GM23338 (cell line): Measurements from ENCODE around the gene WDR45B. TPM values are rescaled to one million over a fixed set of nuclear protein-coding genes. Genes with fewer than 3 reads are reported as not detected.

Source experiments
- ATAC-seq: fragments of 200-7000 bp; cut with Tn5 transposase; 3 replicates; pipeline ENCODE4 v1.9.1; 2020
- DNase-seq: peaks from one replicate; pipeline ENCODE4 v3.0.0-alpha.2; 2015; ENCODE audit warnings: low spot score
- H2AFZ ChIP-seq: fragments of 200-600 bp; sonication (generic); 2 replicates; pipeline ENCODE4 v1.8.0; 2016; ENCODE audit warnings: antibody characterized with exemption, mild to moderate bottlenecking, moderate library complexity
- H3F3A ChIP-seq: fragments of 200-600 bp; sonication (generic); replicated peaks from 2 replicates; pipeline ENCODE4 v1.8.0; 2017; ENCODE audit warnings: antibody characterized with exemption, mixed run types, low read depth
- H3K27ac ChIP-seq: fragments of 200-600 bp; sonication (generic); 2 replicates; pipeline ENCODE4 v1.6.1; 2016; ENCODE audit warnings: low read depth
- H3K27me3 ChIP-seq: fragments of 200-600 bp; sonication (generic); 2 replicates; pipeline ENCODE4 v1.8.0; 2016; ENCODE audit warnings: mild to moderate bottlenecking, mixed run types, moderate library complexity; ENCODE audit not compliant: insufficient read depth
- H3K36me3 ChIP-seq: fragments of 200-600 bp; sonication (generic); 2 replicates; pipeline ENCODE4 v1.8.0; 2016; ENCODE audit warnings: mild to moderate bottlenecking; ENCODE audit not compliant: insufficient read depth
- H3K4me1 ChIP-seq: fragments of 200-600 bp; sonication (generic); 2 replicates; pipeline ENCODE4 v1.8.0; 2016; ENCODE audit warnings: mild to moderate bottlenecking, moderate library complexity; ENCODE audit not compliant: insufficient read depth
- H3K4me2 ChIP-seq: fragments of 200-600 bp; sonication (generic); 2 replicates; pipeline ENCODE4 v1.7.1; 2017; ENCODE audit warnings: mixed run types
- H3K4me3 ChIP-seq: fragments of 200-600 bp; sonication (generic); 2 replicates; pipeline ENCODE4 v1.6.1; 2016; ENCODE audit warnings: mixed run types
- H3K79me2 ChIP-seq: fragments of 200-600 bp; sonication (generic); replicated peaks from 2 replicates; pipeline ENCODE4 v1.8.0; 2017; ENCODE audit warnings: mild to moderate bottlenecking; ENCODE audit not compliant: insufficient read depth
- H3K9me2 ChIP-seq: fragments of 200-600 bp; sonication (generic); 2 replicates; pipeline ENCODE4 v1.8.0; 2017; ENCODE audit not compliant: insufficient read depth
- H4K20me1 ChIP-seq: fragments of 200-600 bp; sonication (generic); replicated peaks from 2 replicates; pipeline ENCODE4 v1.8.0; 2017; ENCODE audit warnings: mild to moderate bottlenecking; ENCODE audit not compliant: insufficient read depth
- H3K27ac Mint-ChIP-seq: 2 replicates; pipeline ENCODE4 v1.8.0; 2020; ENCODE audit warnings: inconsistent platforms, mild to moderate bottlenecking, moderate library complexity, mixed read lengths
- H3K27me3 Mint-ChIP-seq: 3 replicates; pipeline ENCODE4 v1.8.0; 2022; ENCODE audit warnings: low read depth, mild to moderate bottlenecking, moderate library complexity, mixed read lengths, inconsistent platforms; ENCODE audit not compliant: insufficient read depth, poor library complexity
- H3K36me3 Mint-ChIP-seq: 3 replicates; pipeline ENCODE4 v1.8.0; 2021; ENCODE audit warnings: low read depth, mild to moderate bottlenecking, inconsistent platforms, moderate library complexity, mixed read lengths
- H3K4me1 Mint-ChIP-seq: 3 replicates; pipeline ENCODE4 v1.8.0; 2020; ENCODE audit warnings: mild to moderate bottlenecking, inconsistent platforms, mixed read lengths
- H3K4me3 Mint-ChIP-seq: 3 replicates; pipeline ENCODE4 v1.8.0; 2021; ENCODE audit warnings: moderate library complexity, mild to moderate bottlenecking, inconsistent platforms, mixed read lengths
- H3K9me3 Mint-ChIP-seq: 3 replicates; pipeline ENCODE4 v1.8.0; 2020; ENCODE audit warnings: moderate library complexity, mild to moderate bottlenecking, inconsistent platforms, mixed read lengths
- CREB1 ChIP-seq: fragments of 250-450 bp; sonication (Bioruptor Pico); IDR thresholded peaks from 2 replicates; pipeline ENCODE4 v1.5.0; 2020; ENCODE audit warnings: low read depth, mild to moderate bottlenecking, moderate library complexity
- ETS1 ChIP-seq: IDR thresholded peaks from 2 replicates; pipeline ENCODE4 v1.6.1; 2016; ENCODE audit warnings: antibody characterized with exemption
- EZH2phosphoT487 ChIP-seq: fragments of 200-600 bp; sonication (generic); IDR thresholded peaks from one replicate; pipeline ENCODE4 v1.8.1; 2018; ENCODE audit warnings: antibody characterized with exemption; ENCODE audit not compliant: unreplicated experiment
- JUNB ChIP-seq: IDR thresholded peaks from one replicate; pipeline ENCODE4 v1.6.1; 2016; ENCODE audit warnings: antibody characterized with exemption; ENCODE audit not compliant: unreplicated experiment
- NANOG ChIP-seq: IDR thresholded peaks from 2 replicates; pipeline ENCODE4 v1.6.1; 2016; ENCODE audit warnings: antibody characterized with exemption, borderline replicate concordance
- POLR2AphosphoS5 ChIP-seq: IDR thresholded peaks from 2 replicates; pipeline ENCODE4 v1.6.1; 2016; ENCODE audit warnings: antibody characterized with exemption, low read depth
- REST ChIP-seq: IDR thresholded peaks from one replicate; pipeline ENCODE4 v1.6.1; 2018; ENCODE audit warnings: antibody characterized with exemption; ENCODE audit not compliant: unreplicated experiment
- ZNF331 ChIP-seq: fragments of 250-450 bp; sonication (Bioruptor Pico); IDR thresholded peaks from 2 replicates; pipeline ENCODE4 v1.5.0; 2020; ENCODE audit warnings: low read depth, mild to moderate bottlenecking, moderate library complexity
- polyA plus RNA-seq: library from polyadenylated mRNA; unstranded; fragments of >200 nt; fragmentation: Nextera tagmentation; extraction: Ambion mirVana; gene quantifications from 2 replicates; pipeline ENCODE4 v1.2.1, GENCODE V29; 2016
- total RNA-seq: library from RNA; depleted of rRNA; stranded (reverse); fragments of >200 nt; shearing (Covaris generic); gene quantifications from 2 replicates; pipeline ENCODE4 v1.2.3, GENCODE V29; 2014
- TF ChIP-seq, protein P1 (sequence below), 2 experiments: fragments of 200-600 bp in 1 of 2; sonication (generic) in 1 of 2; conservative IDR thresholded peaks; 2 replicates each; pipeline versions ENCODE4 v1.5.1 to v1.6.1; 2016 to 2017; ENCODE audit warnings: antibody characterized with exemption in 2 of 2, low read depth in 2 of 2, mild to moderate bottlenecking in 2 of 2, moderate library complexity in 1 of 2
- TF ChIP-seq, protein P2 (sequence below): fragments of 250-450 bp; sonication (Bioruptor Pico); IDR thresholded peaks from 2 replicates; pipeline ENCODE4 v1.5.0; 2020; ENCODE audit warnings: mild to moderate bottlenecking, moderate library complexity

Gene WDR45B
- total and polyA plus RNA-seq, 2 experiments from 2014 or later, result 69.4 to 96.4 TPM

GRCh38 chr17:82658331-82658730 lies 10.1 kb upstream of the WDR45B start (continued):
- TF ChIP-seq ETS1, result no peak
- no peak for TF ChIP-seq NANOG
- TF ChIP-seq, protein P1, sequence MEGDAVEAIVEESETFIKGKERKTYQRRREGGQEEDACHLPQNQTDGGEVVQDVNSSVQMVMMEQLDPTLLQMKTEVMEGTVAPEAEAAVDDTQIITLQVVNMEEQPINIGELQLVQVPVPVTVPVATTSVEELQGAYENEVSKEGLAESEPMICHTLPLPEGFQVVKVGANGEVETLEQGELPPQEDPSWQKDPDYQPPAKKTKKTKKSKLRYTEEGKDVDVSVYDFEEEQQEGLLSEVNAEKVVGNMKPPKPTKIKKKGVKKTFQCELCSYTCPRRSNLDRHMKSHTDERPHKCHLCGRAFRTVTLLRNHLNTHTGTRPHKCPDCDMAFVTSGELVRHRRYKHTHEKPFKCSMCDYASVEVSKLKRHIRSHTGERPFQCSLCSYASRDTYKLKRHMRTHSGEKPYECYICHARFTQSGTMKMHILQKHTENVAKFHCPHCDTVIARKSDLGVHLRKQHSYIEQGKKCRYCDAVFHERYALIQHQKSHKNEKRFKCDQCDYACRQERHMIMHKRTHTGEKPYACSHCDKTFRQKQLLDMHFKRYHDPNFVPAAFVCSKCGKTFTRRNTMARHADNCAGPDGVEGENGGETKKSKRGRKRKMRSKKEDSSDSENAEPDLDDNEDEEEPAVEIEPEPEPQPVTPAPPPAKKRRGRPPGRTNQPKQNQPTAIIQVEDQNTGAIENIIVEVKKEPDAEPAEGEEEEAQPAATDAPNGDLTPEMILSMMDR (conservative IDR thresholded peaks at IDR 0.05; ENCODE audit: low read depth in 2 of 2), result no peak
- TF ChIP-seq POLR2AphosphoS5, result no peak
- no peak for TF ChIP-seq JUNB
- no peak for TF ChIP-seq ZNF331
- TF ChIP-seq REST, result no peak

DNA sequence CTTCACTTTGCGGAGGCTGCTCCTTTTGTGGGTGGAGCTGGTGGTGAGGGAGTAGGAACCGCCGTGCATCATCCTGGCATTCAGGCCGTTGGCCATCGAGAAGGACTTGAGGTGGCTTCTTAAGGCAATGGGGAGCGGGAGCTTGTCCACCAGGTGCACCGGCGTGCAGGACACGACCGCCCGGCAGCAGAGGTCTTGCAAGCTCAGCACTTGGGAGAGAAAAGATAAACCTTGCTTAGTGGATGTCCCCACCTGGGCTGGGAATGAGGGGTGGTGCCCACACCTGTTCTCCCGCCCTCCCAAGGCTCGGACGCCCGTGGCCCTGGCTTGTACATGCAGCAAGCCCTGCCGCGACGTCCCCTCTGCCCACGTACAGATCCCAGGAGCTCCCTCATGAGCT lies 9.7 kb upstream of the WDR45B start:
- H3K4me1 ChIP-seq, result no peaks in the 10 kb centered on the region
- no peak overlapping the region for H3K4me2 ChIP-seq
- H3K79me2 ChIP-seq, result no peaks in the 10 kb centered on the region
- Mint-ChIP-seq H3K36me3 (no peaks in the 10 kb centered on the region; the same call in 2 of the 3 replicates), H3K4me1 (no peaks in the 10 kb centered on the region), H3K4me3 (no peak overlapping the region), H3K27ac (no peak overlapping the region), H3K27me3 (peaks cover 7% of the 10 kb centered on the region), H3K9me3 (peaks cover 5% of the 10 kb centered on the region; the same call in 1 of the 3 replicates)
- H2AFZ ChIP-seq, result no peak overlapping the region
- no peaks in the 10 kb centered on the region for H3K9me2 ChIP-seq
- no peak overlapping the region for H3K4me3 ChIP-seq
- no peaks in the 10 kb centered on the region for H3K36me3 ChIP-seq
- DNase-seq, result no peak
- ATAC-seq, result no peak
- H3F3A ChIP-seq, result no peaks in the 10 kb centered on the region
- TF ChIP-seq, protein P2, sequence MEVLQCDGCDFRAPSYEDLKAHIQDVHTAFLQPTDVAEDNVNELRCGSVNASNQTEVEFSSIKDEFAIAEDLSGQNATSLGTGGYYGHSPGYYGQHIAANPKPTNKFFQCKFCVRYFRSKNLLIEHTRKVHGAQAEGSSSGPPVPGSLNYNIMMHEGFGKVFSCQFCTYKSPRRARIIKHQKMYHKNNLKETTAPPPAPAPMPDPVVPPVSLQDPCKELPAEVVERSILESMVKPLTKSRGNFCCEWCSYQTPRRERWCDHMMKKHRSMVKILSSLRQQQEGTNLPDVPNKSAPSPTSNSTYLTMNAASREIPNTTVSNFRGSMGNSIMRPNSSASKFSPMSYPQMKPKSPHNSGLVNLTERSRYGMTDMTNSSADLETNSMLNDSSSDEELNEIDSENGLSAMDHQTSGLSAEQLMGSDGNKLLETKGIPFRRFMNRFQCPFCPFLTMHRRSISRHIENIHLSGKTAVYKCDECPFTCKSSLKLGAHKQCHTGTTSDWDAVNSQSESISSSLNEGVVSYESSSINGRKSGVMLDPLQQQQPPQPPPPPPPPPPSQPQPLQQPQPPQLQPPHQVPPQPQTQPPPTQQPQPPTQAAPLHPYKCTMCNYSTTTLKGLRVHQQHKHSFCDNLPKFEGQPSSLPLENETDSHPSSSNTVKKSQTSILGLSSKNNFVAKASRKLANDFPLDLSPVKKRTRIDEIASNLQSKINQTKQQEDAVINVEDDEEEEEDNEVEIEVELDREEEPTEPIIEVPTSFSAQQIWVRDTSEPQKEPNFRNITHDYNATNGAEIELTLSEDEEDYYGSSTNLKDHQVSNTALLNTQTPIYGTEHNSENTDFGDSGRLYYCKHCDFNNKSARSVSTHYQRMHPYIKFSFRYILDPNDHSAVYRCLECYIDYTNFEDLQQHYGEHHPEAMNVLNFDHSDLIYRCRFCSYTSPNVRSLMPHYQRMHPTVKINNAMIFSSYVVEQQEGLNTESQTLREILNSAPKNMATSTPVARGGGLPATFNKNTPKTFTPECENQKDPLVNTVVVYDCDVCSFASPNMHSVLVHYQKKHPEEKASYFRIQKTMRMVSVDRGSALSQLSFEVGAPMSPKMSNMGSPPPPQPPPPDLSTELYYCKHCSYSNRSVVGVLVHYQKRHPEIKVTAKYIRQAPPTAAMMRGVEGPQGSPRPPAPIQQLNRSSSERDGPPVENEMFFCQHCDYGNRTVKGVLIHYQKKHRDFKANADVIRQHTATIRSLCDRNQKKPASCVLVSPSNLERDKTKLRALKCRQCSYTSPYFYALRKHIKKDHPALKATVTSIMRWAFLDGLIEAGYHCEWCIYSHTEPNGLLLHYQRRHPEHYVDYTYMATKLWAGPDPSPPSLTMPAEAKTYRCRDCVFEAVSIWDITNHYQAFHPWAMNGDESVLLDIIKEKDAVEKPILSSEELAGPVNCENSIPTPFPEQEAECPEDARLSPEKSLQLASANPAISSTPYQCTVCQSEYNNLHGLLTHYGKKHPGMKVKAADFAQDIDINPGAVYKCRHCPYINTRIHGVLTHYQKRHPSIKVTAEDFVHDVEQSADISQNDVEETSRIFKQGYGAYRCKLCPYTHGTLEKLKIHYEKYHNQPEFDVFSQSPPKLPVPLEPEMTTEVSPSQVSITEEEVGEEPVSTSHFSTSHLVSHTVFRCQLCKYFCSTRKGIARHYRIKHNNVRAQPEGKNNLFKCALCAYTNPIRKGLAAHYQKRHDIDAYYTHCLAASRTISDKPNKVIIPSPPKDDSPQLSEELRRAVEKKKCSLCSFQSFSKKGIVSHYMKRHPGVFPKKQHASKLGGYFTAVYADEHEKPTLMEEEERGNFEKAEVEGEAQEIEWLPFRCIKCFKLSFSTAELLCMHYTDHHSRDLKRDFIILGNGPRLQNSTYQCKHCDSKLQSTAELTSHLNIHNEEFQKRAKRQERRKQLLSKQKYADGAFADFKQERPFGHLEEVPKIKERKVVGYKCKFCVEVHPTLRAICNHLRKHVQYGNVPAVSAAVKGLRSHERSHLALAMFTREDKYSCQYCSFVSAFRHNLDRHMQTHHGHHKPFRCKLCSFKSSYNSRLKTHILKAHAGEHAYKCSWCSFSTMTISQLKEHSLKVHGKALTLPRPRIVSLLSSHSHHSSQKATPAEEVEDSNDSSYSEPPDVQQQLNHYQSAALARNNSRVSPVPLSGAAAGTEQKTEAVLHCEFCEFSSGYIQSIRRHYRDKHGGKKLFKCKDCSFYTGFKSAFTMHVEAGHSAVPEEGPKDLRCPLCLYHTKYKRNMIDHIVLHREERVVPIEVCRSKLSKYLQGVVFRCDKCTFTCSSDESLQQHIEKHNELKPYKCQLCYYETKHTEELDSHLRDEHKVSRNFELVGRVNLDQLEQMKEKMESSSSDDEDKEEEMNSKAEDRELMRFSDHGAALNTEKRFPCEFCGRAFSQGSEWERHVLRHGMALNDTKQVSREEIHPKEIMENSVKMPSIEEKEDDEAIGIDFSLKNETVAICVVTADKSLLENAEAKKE (CRISPR knock-in tag), result no peak
- TF ChIP-seq CREB1 (CRISPR knock-in tag) (no peak), EZH2phosphoT487 (no peak), ETS1 (no peak)
- H4K20me1 ChIP-seq, result no peaks in the 10 kb centered on the region
- no peak overlapping the region for H3K27ac ChIP-seq
- H3K27me3 ChIP-seq, result no peaks in the 10 kb centered on the region
